ENCODE measurements around the gene ULK2.

The ULK2 gene

GRCh38 chr17:19744922-19745757, 122.6 kb downstream of the ULK2 start:
- peak; percentile 60 for DNase-seq

GRCh38 chr17:19744492-19744891, 123.2 kb downstream of the ULK2 start:
- no peak for DNase-seq

GRCh38 chr17:19743101-19744100, 124.3 kb downstream of the ULK2 start:
- DNase-seq = no peak

- DNase-seq = no peak
Observed at GRCh38 chr17:19742495-19742894, 125.2 kb downstream of the ULK2 start.

- DNase-seq = no peak
Observed at GRCh38 chr17:19741832-19742457, 125.8 kb downstream of the ULK2 start.

GRCh38 chr17:19740933-19741332, 126.8 kb downstream of the ULK2 start:
- no peak for DNase-seq

GRCh38 chr17:19739241-19740201, 128.2 kb downstream of the ULK2 start:
- no peak for DNase-seq

GRCh38 chr17:19738757-19739156, 129.0 kb downstream of the ULK2 start:
- no peak for DNase-seq

- DNase-seq = no peak
Observed at GRCh38 chr17:19738073-19738449, 129.7 kb downstream of the ULK2 start.

GRCh38 chr17:19737305-19738072, 130.2 kb downstream of the ULK2 start:
- DNase-seq = no peak

GRCh38 chr17:19736071-19736470, 131.7 kb downstream of the ULK2 start:
- no peak for DNase-seq

- no peak for DNase-seq
Observed at GRCh38 chr17:19733953-19734526, 133.7 kb downstream of the ULK2 start.

GRCh38 chr17:19731626-19732025, 136.1 kb downstream of the ULK2 start:
- no peak for DNase-seq

- DNase-seq = no peak
Observed at GRCh38 chr17:19730843-19731242, 136.9 kb downstream of the ULK2 start.

- DNase-seq = no peak
Observed at GRCh38 chr17:19729900-19730299, 137.8 kb downstream of the ULK2 start.

GRCh38 chr17:19728084-19728495, 139.6 kb downstream of the ULK2 start:
- peak; percentile 0 for DNase-seq

GRCh38 chr17:19727501-19728078, 140.1 kb downstream of the ULK2 start:
- DNase-seq = no peak

GRCh38 chr17:19726631-19727376, 140.9 kb downstream of the ULK2 start:
- DNase-seq = no peak

- no peak for DNase-seq
Observed at GRCh38 chr17:19725486-19725885, 142.2 kb downstream of the ULK2 start.
